ENCODE results near the gene ARHGAP26.

GRCh38 chr5:143056792-143057579 is 286.8 kb downstream of the ARHGAP26 start:
- no peak for TF ChIP-seq POLR2A (IDR thresholded peaks at IDR 0.05)
- no peak for TF ChIP-seq CTCF (IDR thresholded peaks at IDR 0.05)
